Right lobe of liver (tissue), 4 donors: ENCODE measurements around the gene ADTRP.

Experiments used
- POLR2A ChIP-seq: fragments of 450-650 bp; IDR thresholded peaks from one replicate; pipeline ENCODE4 v1.6.1; 2017; ENCODE audit warnings: antibody characterized with exemption, mild to moderate bottlenecking
- TF ChIP-seq, protein P1 (sequence below), 4 donors: fragments of 200-600 bp in 3 of 4; fragments of 450-650 bp in 1 of 4; IDR thresholded peaks; one replicate each; pipeline versions ENCODE4 v1.5.1 to v1.8.0; 2016 to 2022; ENCODE audit warnings: antibody characterized with exemption in 4 of 4, mild to moderate bottlenecking in 2 of 4
- donor health status: DM: no; HTN: no; CAD: no.
- donor health status: DM: no; HTN: no; CAD: no.
- donor health status: DM: no; HTN: yes; CAD: no.

DNA sequence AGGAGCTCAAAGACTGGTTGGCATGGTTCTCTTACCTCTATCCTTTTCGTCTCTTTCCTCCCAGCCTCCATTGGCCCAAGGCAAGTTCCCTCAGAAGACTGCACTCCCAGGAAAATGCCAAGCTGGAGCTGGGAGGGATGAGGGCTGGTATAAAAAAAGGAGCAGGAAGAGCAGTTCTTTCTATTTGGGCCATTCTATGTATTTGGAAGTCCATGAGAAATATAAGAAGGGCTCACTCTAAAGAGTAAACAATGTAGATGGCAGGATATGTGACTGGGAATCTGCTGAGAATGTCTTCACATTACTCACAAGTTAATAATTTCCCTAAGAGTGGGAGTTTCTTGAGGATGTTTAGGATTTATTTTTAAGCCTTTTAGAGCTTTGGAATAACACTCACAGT is 36.6 kb upstream of the ADTRP start:
- TF ChIP-seq, protein P1, sequence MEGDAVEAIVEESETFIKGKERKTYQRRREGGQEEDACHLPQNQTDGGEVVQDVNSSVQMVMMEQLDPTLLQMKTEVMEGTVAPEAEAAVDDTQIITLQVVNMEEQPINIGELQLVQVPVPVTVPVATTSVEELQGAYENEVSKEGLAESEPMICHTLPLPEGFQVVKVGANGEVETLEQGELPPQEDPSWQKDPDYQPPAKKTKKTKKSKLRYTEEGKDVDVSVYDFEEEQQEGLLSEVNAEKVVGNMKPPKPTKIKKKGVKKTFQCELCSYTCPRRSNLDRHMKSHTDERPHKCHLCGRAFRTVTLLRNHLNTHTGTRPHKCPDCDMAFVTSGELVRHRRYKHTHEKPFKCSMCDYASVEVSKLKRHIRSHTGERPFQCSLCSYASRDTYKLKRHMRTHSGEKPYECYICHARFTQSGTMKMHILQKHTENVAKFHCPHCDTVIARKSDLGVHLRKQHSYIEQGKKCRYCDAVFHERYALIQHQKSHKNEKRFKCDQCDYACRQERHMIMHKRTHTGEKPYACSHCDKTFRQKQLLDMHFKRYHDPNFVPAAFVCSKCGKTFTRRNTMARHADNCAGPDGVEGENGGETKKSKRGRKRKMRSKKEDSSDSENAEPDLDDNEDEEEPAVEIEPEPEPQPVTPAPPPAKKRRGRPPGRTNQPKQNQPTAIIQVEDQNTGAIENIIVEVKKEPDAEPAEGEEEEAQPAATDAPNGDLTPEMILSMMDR (IDR thresholded peaks at IDR 0.05) = no peak
- TF ChIP-seq POLR2A = no peak
